Caki2 (cell line): Measurements from ENCODE around the gene OSBPL10. TPM values are rescaled to one million over a fixed set of nuclear protein-coding genes. Genes with fewer than 3 reads are reported as not detected.
"Not testable (repeated sequence)": the region's sequence is repeated elsewhere in the genome, so short reads cannot be mapped to it uniquely, and the experiment has no call there.

Source experiments
- DNase-seq: peaks from one replicate; pipeline ENCODE4 v3.0.0-alpha.2; 2015; ENCODE audit warnings: low read depth
- in situ Hi-C: cut with HindIII; loops from 2 replicates; pipeline ENCODE4 v1.10.0; 2016; ENCODE audit warnings: low sequenced_read_pairs, low pct_unique_long_range_greater_than_20kb, mixed read lengths
- total RNA-seq: library from RNA; depleted of rRNA; stranded (reverse); fragments of >200 nt; shearing (Covaris generic); gene quantifications from 2 replicates; pipeline ENCODE4 v1.2.3, GENCODE V29; 2014; ENCODE audit warnings: low replicate concordance

The OSBPL10 gene
- total RNA-seq, 1 experiment from 2014 or later: 74.7 TPM

DNA sequence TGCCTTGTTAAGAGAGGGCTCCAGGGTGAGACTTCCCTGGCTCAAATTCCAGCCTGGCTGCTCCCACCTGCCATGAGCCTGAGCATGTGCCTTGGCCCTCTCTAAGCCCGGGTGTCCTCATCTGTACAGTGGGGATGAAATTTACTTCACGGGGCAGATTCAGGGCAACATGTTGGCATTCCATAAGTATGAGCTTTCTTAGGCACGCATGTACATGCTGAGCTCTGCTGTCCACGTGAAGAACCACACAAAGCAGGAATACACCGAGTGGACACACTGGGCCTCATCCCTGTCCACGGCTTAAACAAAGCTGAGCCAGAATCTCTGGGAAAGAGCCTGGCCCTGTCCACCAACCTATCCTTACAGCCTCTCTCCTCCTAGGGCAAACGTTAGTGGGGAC is 167.4 kb downstream of the OSBPL10 start:
- no peak for DNase-seq
- in situ Hi-C loops: no loop called here

DNA sequence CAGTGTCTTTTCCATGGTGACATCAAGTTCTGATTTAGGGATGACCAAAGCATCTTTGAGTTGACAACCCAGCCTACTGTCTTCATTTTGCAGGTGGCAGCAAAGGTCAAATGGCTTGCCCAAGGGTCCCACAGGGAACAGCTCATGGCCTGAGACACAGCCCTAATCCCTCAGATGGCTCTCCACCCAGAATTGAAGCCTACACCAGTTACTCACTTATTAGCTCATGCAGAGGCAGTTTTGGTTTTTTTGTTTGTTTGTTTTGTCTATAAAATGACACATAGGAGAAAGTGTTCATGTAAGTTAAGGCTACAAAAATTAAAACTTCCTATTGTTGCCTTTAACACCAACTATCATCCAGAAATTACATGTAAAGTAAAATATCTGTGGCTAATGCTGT is 167.9 kb downstream of the OSBPL10 start:
- in situ Hi-C loops: no loop called here
- no peak for DNase-seq

DNA sequence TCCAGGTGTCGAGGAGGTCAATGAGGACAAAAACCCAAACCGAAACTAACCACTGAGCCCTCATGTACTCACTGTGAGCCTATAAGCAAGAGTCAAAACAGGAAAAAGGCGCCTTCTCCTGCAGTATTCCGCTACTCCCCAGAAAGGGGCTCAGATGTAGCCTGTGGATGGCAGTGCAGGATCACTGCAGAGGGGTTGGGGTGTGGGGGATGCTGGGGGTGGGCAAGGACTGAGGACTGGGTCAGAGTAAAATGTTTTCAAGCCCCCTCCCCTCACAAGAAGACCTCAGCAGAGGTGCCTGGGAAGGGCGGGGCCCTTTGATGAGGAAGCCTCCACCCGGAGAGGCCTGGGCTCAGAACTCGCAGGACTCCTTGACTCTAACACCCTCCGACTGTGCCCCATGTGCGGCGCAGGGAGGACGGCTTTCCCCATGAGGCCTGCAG is 170.1 kb downstream of the OSBPL10 start:
- in situ Hi-C loops: no loop called here
- no peak for DNase-seq

DNA sequence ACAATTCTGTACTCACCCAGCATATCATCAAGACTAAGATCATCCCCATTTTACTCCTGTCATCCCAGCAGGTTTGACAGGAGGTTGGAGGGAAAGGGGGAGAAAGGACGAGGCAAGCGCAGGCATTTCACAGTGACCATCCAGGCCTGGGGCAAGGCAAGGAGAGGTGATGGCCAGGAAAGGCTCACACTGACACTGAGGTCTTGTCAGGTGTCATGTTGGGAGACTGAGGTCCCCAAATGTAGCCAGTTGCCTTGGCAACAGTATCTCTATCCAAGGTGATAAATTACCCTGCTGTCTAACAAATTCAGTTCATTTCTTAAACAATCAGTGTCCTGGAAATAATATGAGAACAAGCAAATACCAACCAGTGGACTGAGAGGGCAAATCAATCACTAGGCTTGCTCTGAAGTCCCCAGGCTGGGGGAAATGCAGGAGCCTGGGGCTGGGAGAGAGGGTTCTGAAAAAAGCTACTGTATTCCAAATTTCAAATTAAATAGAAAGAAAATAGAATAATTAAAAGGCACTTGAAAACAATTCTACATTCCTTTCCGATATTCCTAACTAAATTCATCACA is 172.8 kb downstream of the OSBPL10 start:
- DNase-seq: no peak
- in situ Hi-C loops: no loop called here

DNA sequence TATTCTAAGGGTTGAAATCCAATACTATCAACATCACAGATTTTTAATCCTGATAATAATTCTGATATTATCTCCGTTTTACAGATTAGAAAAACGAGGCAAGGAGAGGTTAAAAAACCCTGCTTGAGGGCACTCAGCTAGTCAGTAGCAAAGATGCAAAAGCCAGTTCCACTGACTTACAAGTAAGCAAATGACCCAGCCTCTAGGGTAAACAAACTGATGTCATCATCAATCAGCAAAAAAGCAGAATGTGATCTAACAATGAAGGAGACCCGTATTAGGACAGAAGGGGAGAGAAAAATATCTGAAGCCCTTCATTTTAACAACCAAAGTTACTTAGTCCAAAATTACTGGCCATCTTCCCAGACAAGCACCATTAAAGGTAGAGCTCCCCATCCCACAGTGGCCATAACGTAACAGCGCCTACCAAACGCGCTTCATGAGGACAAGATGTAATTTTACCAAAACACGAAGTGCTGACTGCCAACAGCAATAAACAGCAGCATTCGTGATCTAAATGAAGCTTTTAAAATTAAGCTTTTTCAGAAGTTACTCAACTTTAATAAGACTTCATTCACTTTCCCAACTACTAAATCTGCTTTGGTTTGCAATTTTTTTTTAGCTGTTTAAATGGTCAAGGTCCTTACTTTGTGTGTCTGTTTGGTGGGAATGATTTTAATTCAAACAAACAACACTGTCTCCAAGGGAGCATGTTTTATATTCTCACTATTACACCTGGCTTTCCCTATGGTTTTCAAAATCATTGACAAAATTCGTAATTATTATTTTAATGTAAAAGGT is 176.6 kb downstream of the OSBPL10 start:
- in situ Hi-C loops: no loop called here
- DNase-seq: no peak

DNA sequence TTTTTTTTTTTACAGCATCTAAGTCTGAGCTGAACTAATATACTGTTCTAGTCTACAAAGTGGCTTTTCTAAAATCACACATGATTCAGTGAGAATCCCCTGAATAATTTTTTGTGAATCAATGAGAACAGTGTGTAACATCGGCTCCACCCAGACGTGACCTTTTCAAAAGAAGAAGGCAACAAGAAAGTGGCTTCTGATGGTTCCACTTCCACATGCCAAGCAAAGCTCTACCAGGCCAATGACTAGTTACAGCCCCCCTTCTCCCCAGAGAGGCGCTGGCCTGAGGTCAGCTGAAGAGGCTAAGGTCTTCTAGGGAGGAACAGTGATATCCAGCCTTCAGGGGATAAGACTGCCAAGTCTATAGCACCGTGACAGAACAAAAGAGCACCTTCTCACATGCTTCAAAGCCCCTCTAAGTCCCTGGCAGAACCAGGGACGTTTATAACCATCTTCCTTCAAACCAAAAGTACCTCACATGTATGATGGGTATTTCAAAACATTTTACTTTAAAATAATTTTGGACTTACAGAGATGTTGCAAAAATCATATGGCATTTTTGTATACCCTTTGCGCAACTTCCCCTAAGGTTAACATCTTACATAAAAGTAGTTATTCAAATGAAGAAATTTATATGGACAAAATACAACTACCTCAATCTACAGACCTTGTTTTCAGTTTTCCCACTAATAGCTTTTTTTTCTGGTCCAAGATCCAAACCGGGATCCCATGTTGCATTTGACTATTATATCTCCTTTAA is 177.9 kb downstream of the OSBPL10 start:
- in situ Hi-C loops: no loop called here
- DNase-seq: no peak

DNA sequence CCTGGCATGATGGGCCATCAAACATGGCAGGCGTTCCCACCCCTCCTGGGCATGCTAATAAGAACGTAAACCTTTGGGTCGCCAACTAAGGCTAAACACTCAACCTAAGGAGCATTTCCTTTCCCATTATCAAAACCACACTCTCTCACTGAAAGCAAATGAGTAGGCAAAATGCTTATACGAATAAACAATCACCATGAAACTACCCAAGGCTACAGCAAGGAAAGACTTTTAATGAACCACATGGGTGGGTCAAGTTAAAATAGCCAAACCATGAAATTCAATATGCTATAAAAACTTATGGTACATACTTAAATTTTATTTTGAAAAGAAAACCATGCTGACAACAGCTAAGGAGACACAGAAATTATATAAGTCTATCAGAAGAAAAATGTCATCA is 180.6 kb downstream of the OSBPL10 start:
- no peak for DNase-seq
- in situ Hi-C loops: no loop called here

DNA sequence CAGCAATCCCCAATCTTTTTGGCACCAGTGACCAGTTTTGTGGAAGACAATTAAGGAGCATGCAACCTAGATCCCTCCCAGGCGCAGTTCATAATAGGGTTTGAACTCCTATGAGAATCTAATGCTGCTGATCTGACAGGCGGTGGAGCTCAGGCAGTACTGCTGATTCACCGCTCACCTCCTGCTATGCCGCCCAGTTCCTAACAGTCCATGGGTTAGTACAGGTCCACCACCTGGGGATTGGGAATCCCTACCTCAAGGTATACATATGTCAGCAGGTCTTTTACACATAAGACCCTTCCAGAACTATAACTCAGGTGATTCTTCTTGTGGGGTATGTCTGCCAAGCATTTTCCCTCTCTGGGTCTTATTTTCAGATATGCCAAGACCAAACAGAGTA is 182.2 kb downstream of the OSBPL10 start:
- in situ Hi-C loops: no loop called here
- no peak for DNase-seq

DNA sequence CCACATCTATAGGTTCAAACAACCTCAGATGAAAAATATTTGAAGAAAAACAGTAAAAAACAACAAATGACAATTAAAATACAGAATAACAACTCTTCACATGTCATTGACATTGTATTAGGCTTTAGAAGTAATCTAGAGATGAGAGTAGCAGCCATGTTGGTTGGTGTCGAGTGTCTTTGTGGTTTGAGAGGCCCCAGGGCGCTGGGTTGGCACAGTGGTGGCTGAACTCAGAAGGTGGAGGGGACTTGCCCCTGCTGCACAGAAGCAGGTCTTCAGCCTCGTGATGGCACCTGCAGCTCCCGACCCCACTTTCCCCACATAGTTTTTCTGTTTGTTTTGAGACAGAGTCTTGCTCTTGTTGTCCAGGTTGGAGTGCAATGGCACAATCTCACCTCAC is 187.2 kb downstream of the OSBPL10 start:
- no peak for DNase-seq
- in situ Hi-C loops: no loop called here

DNA sequence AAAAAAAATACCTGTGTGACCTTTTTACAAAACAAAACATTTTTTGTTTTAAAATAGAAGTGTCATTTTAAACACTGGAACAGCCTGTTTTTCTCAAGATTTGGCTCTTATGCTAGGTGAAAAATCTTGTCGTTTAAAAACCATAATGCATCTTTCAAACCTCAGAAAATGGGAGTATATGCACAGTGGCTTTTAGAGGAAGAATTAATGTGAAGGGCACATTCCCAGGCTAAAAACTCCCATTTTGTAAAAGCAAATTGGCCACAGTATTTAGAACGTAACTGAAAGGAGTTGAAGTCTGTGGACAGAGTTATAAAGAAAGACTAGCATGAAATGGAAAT is 190.0 kb downstream of the OSBPL10 start:
- DNase-seq: no peak
- in situ Hi-C loops: no loop called here

DNA sequence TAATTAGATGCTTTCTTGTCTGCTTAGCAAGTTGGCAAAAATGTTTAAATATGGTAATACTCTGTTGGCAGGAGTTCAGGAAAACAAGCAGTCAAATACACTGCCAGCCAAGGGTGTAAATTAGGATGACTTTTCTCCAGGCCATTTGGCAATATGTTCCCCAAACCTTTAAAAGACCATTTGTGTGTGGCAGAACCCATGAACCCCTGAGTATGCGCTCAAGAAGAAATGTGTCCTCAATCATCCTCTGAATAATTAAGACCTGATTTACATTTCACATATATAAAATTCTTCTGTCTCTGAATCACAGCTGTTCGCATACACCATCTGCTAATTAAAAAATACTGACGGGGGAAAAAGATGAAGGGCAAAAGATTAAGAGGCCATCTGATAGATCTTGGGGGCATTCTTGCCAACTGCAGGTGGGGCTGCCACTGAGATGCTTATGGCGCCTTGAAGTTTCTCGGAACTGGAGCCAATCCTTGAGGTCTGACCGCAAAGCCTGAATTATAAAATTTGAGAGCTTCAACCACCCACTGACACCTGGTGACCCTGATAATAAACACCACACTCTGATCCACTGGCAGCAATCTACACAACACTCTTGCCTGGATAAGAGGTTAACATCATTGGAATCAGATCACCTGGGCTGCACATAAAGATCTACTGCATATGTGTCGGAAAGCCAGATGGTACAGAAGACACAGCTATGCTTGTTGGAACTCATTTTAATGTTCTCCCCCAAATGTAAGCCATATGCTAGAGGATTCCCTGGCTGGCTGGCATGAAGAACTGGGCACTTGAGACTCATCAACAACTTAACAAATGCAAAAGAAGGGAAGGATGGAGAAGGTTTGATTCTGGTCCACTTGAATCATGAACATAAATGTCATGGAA is 190.6 kb downstream of the OSBPL10 start:
- no peak for DNase-seq
- in situ Hi-C loops: no loop called here

DNA sequence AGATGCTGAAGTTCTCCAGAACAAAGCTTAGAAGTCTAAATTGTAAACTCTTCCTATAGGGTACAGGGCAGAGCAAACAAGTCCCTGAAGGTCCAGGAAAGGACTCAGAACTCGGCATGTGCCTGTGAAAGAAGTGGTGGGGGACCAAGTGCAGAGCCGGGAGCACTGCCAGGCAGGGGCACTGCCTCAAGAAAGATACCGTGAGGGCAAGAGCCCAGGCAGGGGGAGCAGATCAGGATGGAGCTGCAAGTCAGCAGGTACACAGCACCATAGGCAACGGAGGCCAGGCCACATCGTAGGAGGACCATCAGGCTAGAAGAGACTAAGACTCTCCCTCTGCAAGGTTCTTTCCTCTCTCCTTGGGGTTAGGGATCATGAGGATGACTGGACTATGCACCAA is 191.6 kb downstream of the OSBPL10 start:
- in situ Hi-C loops: no loop called here
- no peak for DNase-seq

DNA sequence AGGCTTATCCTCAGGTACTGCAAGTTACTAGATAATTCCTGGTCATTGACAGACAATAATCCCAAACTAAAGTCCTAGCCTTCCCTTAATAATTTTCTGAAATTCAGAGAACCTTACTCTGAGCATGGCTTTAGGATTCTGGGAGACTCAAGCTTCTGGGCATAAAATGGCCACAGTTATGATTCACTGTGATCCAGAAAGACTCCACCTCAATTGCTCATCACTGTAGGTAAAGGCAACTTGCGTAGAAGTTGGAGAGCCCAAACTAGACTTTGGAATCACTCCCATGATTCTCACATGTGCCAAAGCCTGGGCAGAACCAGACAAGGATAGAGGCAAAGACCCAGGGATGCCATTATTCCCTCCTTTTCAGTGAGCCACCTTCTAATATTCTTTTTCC is 195.3 kb downstream of the OSBPL10 start:
- in situ Hi-C loops: no loop called here
- no peak for DNase-seq

DNA sequence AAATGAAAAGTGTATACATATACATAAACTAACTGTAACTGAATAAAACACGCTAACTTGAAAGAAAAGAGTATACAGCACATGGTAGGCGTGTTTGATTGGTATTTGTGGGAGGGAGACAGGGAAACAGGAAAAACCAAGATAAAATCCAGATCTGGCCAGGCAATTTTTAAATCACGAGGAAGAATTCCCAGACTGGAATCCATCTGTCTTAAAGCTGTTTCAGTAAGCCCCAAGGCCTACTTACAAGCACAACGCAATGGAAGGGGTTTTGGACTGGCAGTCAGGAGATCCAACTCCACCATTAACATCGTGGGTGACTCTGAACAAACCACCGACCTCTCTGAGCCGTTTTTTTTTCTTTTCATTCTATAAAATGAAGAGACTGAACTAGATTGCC is 195.8 kb downstream of the OSBPL10 start:
- in situ Hi-C loops: no loop called here

DNA sequence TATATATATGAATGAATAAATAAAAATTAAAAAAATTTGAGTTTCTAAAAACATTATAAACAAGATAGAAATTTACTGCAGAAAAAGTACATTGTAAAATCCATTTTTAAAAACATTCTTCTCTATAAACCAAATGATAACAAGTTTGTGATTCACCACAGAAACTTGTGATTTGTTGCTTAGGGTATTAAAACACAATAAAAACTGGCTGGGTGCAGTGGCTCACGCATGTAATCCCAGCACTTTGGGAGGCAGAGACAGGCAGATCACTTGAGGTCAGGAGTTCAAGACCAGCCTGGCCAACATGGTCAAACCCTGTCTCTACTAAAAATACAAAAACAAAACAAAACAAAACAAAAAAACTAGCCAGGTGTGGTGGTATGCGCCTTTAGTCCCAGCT is 197.2 kb downstream of the OSBPL10 start:
- in situ Hi-C loops, DNase-seq: not testable (repeated sequence)

More for the DNA sequence above, 195.8 kb downstream of the OSBPL10 start:
- no peak for DNase-seq

DNA sequence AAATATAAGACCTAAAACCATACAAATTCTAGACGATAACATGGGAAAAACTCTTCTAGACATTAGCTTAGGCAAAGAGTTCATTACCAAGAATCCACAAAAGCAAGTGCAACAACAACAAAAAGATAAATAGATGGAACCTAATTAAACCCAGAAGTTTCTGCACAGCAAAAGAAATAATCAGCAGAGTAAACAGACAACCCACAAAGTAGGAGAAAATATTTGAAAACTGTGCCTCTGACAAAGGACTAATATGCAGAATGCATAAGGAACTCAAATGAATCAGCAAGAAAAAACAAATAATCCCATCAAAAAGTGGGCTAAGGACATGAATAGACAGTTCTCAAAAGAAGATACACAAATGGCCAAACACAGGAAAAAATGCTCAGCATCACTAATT is 198.8 kb downstream of the OSBPL10 start:
- DNase-seq, in situ Hi-C loops: not testable (repeated sequence)

DNA sequence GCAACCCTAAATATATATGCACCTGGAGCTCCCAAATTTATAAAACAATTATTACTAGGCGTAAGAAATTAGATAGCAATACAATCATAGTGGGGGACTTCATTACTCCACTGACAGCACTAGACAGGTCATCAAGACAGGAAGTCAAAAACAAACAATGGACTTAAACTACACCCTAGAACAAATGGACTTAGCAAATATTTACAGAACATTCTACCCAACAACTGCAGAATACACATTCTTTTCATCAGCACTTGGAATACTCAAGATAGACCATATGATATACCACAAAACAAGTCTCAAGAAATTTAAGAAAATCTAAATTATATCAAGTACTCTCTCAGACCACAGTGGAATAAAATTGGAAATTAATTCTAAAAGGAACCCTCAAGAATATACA is 201.5 kb downstream of the OSBPL10 start:
- in situ Hi-C loops: no loop called here
- no peak for DNase-seq

DNA sequence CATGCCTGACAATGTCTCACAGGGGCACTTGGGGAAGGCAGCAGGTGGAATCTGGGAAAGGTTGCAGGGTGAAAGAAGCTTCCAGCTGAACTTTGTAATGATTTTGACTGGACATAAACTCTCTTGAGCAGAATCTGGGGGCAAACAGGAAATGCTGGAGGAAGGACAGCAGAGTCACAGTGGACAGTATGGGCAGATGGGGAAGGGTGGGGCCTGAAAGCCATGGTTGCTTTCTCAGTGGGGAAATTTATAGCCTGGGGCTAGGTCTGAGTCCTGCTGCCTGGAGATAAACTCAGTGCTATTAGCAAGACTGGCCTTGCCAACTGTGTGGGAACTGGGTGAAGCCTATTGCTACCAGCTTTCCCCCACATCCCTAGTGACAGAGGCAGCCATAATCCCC is 203.2 kb downstream of the OSBPL10 start:
- in situ Hi-C loops: no loop called here

More for the DNA sequence above, 203.2 kb downstream of the OSBPL10 start:
- DNase-seq: no peak
